Inferior parietal cortex (tissue), 1 donor: ENCODE results near the gene CCDC194.
"Not testable (repeated sequence)": the region's sequence is repeated elsewhere in the genome, so short reads cannot be mapped to it uniquely, and the experiment has no call there.

Experiments used
- DNase-seq: peaks from one replicate; pipeline ENCODE4 v3.0.0-alpha.2; 2016; ENCODE audit errors: extremely low spot score

The CCDC194 gene

DNA sequence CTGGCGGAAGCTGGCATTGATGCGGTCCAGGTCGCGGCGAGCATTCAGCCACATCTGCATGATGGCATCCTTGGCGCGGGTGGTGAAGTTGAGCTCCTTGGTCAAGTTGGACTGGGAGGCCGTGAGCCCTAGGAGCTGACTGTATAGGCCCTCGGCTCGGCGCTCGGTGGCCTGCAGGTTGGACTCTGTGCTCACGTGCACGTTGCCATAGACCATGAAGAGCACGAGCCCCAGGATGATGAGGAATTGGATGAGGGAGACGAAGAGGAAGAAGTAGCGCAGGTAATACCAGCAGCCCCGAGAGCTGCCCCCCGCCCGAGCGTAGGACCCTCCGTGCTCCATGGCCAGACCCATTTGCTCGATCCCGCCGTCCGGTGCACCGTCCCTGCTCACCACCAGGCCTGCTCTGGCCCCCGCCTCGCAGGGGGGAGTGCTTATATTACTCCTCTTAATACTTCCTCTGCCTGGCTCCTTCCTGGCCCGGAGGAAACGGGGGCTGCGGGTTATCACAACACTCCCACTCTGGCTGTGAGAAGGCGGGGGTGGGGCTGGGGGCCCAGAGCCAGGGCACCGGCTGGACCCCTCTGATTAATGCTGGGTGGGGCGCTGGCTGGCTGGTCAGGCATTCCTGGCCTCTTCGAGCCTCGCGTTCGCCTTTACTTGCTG lies 16.9 kb downstream of the CCDC194 start, which contains the start of gene PLVAP:
Gene PLVAP (minus strand): TSS at position 408 of the 666 bp plus-strand sequence. CDS start 54 bp downstream, at position 354.
- no peak for DNase-seq

DNA sequence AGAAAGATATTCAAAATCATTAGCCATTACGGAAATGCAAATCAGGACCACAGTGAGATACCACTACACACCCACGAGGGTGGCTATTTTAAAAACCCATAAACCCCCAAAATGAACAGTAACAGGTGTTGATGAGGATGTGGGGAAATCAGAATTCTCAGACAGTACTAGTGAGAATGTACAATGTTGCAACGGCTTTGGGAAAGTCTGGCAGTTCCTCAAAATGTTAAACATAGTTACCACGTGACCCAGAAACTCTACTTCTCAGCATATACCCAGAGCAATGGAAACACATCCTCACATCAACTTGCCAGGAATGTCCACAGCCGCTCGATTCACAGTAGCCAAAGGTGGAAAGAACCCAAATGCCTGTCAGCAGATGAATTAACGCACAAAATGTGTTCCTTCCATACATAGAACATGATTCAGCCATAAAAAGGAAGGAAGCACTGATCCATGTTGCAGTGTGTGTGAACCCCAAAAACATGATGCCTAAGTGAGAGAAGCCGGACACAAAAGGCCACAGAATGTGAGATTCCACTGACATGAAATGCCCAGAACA lies 23.9 kb downstream of the CCDC194 start:
- DNase-seq, result peak; percentile 72

DNA sequence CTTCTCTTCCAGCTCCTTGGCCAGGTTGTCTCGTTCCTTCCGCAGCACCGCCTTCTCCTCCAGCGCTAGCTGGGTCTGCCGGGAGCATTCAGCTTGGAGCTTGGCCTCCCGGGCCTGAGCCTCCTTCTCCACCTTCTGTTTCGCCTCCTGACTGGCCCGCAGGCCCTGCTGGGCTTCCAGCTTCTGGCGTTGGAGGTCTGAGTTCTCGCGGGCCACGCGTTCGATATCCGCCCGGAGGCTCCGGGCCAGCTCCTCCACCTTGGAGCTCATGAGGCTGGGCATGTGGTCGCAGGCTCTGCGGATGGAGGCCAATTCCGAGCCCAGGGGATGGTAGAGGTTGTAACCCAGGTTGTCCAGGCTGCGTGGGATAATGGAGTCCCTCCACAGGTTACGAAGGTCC lies 28.6 kb downstream of the CCDC194 start:
- DNase-seq, result no peak

DNA sequence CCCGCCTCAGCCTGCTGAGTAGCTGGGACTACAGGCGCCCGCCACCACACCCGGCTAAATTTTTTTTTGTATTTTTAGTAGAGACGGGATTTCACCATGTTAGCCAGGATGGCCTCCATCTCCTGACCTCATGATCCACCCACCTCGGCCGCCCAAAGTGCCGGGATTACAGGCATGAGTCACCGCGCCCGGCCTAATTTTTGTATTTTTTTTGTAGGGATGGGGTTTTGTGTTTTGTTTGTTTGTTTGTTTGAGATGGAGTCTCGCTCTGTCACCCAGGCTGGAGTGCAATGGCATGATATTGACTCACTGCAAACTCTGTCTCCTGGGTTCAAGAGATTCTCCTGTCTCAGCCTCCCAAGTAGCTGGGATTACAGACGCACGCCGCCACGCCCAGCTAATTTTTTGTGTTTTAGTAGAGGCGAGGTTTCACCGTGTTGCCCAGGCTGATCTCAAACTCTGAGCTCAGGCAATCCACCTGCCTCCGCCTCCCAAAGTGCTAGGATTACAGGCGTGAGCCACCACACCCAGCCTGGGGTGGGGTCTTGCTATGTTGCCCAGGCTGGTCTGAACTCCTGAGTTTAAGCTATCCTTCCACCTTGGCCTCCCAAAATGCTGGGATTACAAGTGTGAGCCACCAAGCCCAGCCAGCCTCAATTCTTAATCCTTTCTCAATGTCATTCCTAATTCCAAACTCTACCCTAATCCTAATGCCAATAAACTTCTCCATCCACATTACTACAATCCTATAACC lies 30.0 kb downstream of the CCDC194 start:
- DNase-seq, result not testable (repeated sequence)

- no peak for DNase-seq
These were observed 33.8 kb downstream of the CCDC194 start for GRCh38 chr19:17359905-17360800.

GRCh38 chr19:17358395-17358794 lies 35.6 kb downstream of the CCDC194 start:
- DNase-seq, result no peak

GRCh38 chr19:17357724-17358123 lies 36.3 kb downstream of the CCDC194 start:
- no peak for DNase-seq

- no peak for DNase-seq
These were observed 36.8 kb downstream of the CCDC194 start for GRCh38 chr19:17357078-17357666.

DNA sequence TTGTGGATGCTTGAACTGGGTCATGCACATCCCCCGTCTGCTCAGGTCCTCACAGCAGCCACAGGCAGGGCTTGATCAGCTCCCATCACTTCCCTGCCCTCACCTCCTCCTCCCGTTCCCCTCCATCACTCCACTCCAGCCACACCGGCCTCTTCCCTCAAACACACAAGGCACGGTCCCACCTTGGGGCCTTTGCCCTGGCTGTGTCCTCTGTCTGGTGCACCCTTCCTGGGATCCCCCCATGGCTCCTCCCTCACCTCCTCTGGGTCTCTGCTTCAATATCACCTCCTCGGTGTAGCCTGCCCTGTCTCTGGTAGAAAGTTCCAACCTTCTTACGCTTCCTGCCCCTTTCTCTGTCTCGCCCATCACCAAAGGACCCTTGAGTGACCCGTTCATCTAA lies 40.6 kb downstream of the CCDC194 start:
- DNase-seq, result no peak

- no peak for DNase-seq
These were observed 41.3 kb downstream of the CCDC194 start for GRCh38 chr19:17352608-17353280.

GRCh38 chr19:17351815-17352435 lies 42.1 kb downstream of the CCDC194 start:
- no peak for DNase-seq

DNA sequence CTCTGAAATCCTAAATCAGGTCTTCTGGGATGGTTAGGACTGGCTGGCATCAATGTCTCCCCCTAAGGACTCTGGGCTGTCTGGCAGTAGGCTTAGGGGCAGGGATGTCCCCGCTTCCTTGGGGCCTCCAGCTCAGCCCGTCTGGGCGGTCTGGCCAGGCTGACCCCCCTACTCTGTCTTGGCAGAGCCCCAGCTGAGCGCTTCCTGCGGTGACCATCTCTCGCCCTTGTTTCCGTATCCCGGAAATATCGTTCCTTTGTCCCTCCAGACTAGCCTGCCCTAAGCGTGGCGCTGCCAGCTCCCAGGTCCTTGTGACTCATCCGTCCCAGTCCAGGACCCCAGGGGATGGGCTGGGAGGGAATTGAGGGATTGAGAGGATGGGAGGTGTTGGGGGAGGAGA lies 45.3 kb downstream of the CCDC194 start:
- DNase-seq, result no peak

DNA sequence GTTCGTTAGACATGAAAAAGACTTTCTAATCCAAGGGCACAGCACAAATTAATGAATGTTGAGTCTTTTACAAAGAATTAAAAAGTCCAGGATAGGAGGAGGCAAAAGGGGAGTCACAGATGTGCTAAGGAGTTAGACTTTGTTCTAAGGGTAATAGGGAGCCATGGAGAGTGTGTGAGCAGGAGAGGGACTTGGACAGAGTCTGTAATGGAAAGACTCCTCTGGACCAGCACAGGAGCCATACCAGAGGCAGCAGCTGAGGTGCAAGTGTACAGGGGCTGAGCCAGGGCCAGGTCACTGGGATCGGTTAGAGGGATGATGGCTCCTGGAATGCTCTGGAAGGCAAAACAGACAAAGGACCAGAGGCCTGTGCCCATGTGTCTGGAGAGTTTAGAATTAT lies 46.1 kb downstream of the CCDC194 start:
- DNase-seq, result no peak

- no peak for DNase-seq
These were observed 46.6 kb downstream of the CCDC194 start for GRCh38 chr19:17347361-17347760.

GRCh38 chr19:17346109-17346671 lies 47.8 kb downstream of the CCDC194 start:
- DNase-seq, result peak; percentile 69

- no peak for DNase-seq
These were observed 52.2 kb downstream of the CCDC194 start for GRCh38 chr19:17341845-17342244.

DNA sequence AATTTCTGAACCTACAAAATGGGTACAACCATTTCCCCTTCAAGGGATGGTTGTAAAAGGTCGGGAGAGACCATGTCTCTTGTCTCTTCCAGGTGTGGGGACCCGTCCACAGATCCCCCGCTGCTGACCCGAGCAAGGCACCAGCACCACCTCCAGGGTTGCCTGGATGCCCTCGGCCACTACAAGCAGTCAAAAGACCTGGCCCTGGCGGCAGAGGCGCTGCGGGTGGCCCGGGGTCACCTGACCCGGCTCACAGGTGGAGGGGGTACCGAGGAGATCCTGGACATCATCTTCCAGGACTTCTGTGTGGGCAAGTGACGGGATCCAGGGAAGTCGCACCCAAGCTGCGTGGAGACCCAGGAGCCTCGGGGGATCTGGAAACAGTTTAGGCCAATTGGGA lies 52.6 kb downstream of the CCDC194 start:
- no peak for DNase-seq

- DNase-seq, result no peak
These were observed 53.1 kb downstream of the CCDC194 start for GRCh38 chr19:17340871-17341357.
